ENCODE data around the gene LIN54. TPM values are rescaled to one million over a fixed set of nuclear protein-coding genes. Genes with fewer than 3 reads are reported as not detected.
A peak's percentile ranks its signal among the peaks of the same experiment; 100 is the strongest.

The LIN54 gene
- total and polyA plus RNA-seq, 9 of the 15 experiments (the other 6 are each of a cell fraction or from before 2014, with no cell fraction given) = 2.2 to 22.5 (median 15.8) TPM

GRCh38 chr4:83034630-83035494 is 24.2 kb upstream of the LIN54 start, which contains the start of gene COPS4 (continued):
- 0 out of 2 replicates have a peak, but pooled peaks have one; percentile 67 for TF ChIP-seq ZBTB26 (CRISPR knock-in tag; IDR thresholded peaks at IDR 0.05)
- TF ChIP-seq ZNF24 (IDR thresholded peaks at IDR 0.05) = peak; percentile 71; the same call in 1 of the 2 replicates
- TF ChIP-seq MXD1 (CRISPR knock-in tag; IDR thresholded peaks at IDR 0.05; ENCODE audit: borderline replicate concordance, poor library complexity, severe bottlenecking) = no peak
- no peak for TF ChIP-seq ZNF274 (IDR thresholded peaks at IDR 0.05; ENCODE audit: borderline replicate concordance, low read depth, low read length)
- TF ChIP-seq CSDE1 (IDR thresholded peaks at IDR 0.05) = no peak
- TF ChIP-seq ARID1B (IDR thresholded peaks at IDR 0.05) = peak; percentile 50
- TF ChIP-seq JUNB (CRISPR knock-in tag; conservative IDR thresholded peaks at IDR 0.05) = no peak
- no peak for TF ChIP-seq PREB (CRISPR knock-in tag; IDR thresholded peaks at IDR 0.05)
- TF ChIP-seq TBL1XR1 (IDR thresholded peaks at IDR 0.05; ENCODE audit: low read length in 2 of 2) = peak; percentile 69 to 79; a peak in 3 of 4 replicates
- no peak for TF ChIP-seq ATF6 (CRISPR knock-in tag; IDR thresholded peaks at IDR 0.05)
- no peak for TF ChIP-seq SAFB2 (IDR thresholded peaks at IDR 0.05; ENCODE audit: borderline replicate concordance, low read depth, low read length, severe bottlenecking)
- no peak for TF ChIP-seq KLF6 (CRISPR knock-in tag; IDR thresholded peaks at IDR 0.05; ENCODE audit: borderline replicate concordance)
- TF ChIP-seq HBP1 (CRISPR knock-in tag; IDR thresholded peaks at IDR 0.05) = 0 out of 2 replicates have a peak, but pooled peaks have one; percentile 37
- TF ChIP-seq HNRNPLL (IDR thresholded peaks at IDR 0.05; ENCODE audit: low read depth, low read length, poor library complexity, severe bottlenecking) = peak; percentile 96
- no peak for TF ChIP-seq CREBBP (IDR thresholded peaks at IDR 0.05; ENCODE audit: low read depth, low read length)
- TF ChIP-seq ZNF584 (CRISPR knock-in tag; IDR thresholded peaks at IDR 0.05; ENCODE audit: low read depth) = no peak
- no peak for TF ChIP-seq SREBF2 (CRISPR knock-in tag; IDR thresholded peaks at IDR 0.05)
- TF ChIP-seq RBM15 (IDR thresholded peaks at IDR 0.05; ENCODE audit: insufficient read depth, low read length) = no peak
- no peak for TF ChIP-seq STAT5B (CRISPR knock-in tag; IDR thresholded peaks at IDR 0.05)
